SKM-1 (cell line): ENCODE results near the gene USP48.
"Not testable (repeated sequence)": the region's sequence is repeated elsewhere in the genome, so short reads cannot be mapped to it uniquely, and the experiment has no call there.

ENCODE experiments used
- DNase-seq: peaks from one replicate; lab custom pipeline; 2025; ENCODE audit not compliant: unreplicated experiment; lab: John Stamatoyannopoulos, UW

Gene USP48

GRCh38 chr1:21641967-21642739, 140.8 kb downstream of the USP48 start:
- DNase-seq: no peak

GRCh38 chr1:21641537-21641936, 141.4 kb downstream of the USP48 start:
- DNase-seq: no peak

- DNase-seq: no peak
Observed at GRCh38 chr1:21641076-21641475, 141.9 kb downstream of the USP48 start.

GRCh38 chr1:21640653-21641052, 142.3 kb downstream of the USP48 start:
- DNase-seq: no peak

GRCh38 chr1:21639594-21640041, 143.3 kb downstream of the USP48 start:
- DNase-seq: no peak

GRCh38 chr1:21638531-21639341, 144.2 kb downstream of the USP48 start:
- DNase-seq: no peak

- DNase-seq: no peak
Observed at GRCh38 chr1:21637514-21637913, 145.4 kb downstream of the USP48 start.

- no peak for DNase-seq
Observed at GRCh38 chr1:21636029-21636428, 146.9 kb downstream of the USP48 start.

GRCh38 chr1:21634806-21635535, 148.0 kb downstream of the USP48 start:
- DNase-seq: no peak

- DNase-seq: no peak
Observed at GRCh38 chr1:21633992-21634805, 148.8 kb downstream of the USP48 start.

GRCh38 chr1:21633141-21633755, 149.7 kb downstream of the USP48 start:
- no peak for DNase-seq

GRCh38 chr1:21631944-21632887, 150.7 kb downstream of the USP48 start:
- DNase-seq: no peak

GRCh38 chr1:21631590-21631943, 151.4 kb downstream of the USP48 start:
- not testable (repeated sequence) for DNase-seq

GRCh38 chr1:21630571-21631343, 152.2 kb downstream of the USP48 start:
- DNase-seq: no peak

- DNase-seq: no peak
Observed at GRCh38 chr1:21629971-21630370, 153.0 kb downstream of the USP48 start.

GRCh38 chr1:21628798-21629393, 154.1 kb downstream of the USP48 start:
- DNase-seq: no peak
